Activated naive CD8-positive, alpha-beta T cell treated with anti-CD3 and anti-CD28 coated beads for 36 hours (primary cell): ENCODE measurements around the gene ANKRD13C. TPM values are rescaled to one million over a fixed set of nuclear protein-coding genes. Genes with fewer than 3 reads are reported as not detected.
A peak's percentile ranks its signal among the peaks of the same experiment; 100 is the strongest.
"Not testable (repeated sequence)": the region's sequence is repeated elsewhere in the genome, so short reads cannot be mapped to it uniquely, and the experiment has no call there.

Experiments used
- DNase-seq: peaks from one replicate; pipeline ENCODE4 v3.0.0; 2021
- H3K27ac Mint-ChIP-seq: one replicate; pipeline ENCODE4 v1.8.0; 2022; ENCODE audit warnings: mild to moderate bottlenecking, moderate library complexity, mixed read lengths
- H3K27me3 Mint-ChIP-seq: one replicate; pipeline ENCODE4 v1.8.0; 2022; ENCODE audit warnings: mild to moderate bottlenecking, mixed read lengths
- H3K36me3 Mint-ChIP-seq: one replicate; pipeline ENCODE4 v1.8.0; 2021; ENCODE audit warnings: mild to moderate bottlenecking, mixed read lengths
- H3K4me1 Mint-ChIP-seq: one replicate; pipeline ENCODE4 v1.8.0; 2021; ENCODE audit warnings: mixed read lengths
- H3K4me3 Mint-ChIP-seq: one replicate; pipeline ENCODE4 v1.8.0; 2022; ENCODE audit warnings: mild to moderate bottlenecking, moderate library complexity, mixed read lengths
- H3K9me3 Mint-ChIP-seq: one replicate; pipeline ENCODE4 v1.8.0; 2022; ENCODE audit warnings: mixed read lengths
- total RNA-seq, 2 experiments: library from RNA; stranded (reverse); gene quantifications; one replicate each; pipeline ENCODE4 v1.2.3, GENCODE V29; 2021

The ANKRD13C gene
- total RNA-seq, 2 experiments from 2014 or later, result 18.9 to 19.7 TPM

DNA sequence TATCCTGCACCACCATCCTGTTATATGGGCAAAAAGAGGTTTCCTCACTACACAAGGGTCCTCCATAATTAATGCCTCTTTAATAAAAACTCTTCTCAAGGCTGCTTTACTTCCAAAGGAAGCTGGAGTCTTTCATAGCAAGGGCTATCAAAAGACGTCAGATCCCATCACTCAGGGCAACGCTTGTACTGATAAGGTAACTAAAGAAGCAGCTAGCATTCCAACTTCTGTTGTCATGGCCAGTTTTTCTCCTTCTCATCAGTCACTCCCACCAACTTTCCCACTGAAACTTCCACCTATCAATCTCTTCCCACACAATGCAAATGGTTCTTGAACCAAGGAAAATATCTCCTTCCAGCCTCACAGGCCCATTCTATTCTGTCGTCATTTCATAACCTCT is 17.1 kb upstream of the ANKRD13C start:
- H3K9me3 Mint-ChIP-seq, H3K4me1 Mint-ChIP-seq, H3K36me3 Mint-ChIP-seq, H3K4me3 Mint-ChIP-seq, H3K27me3 Mint-ChIP-seq, H3K27ac Mint-ChIP-seq, DNase-seq: not testable (repeated sequence)

DNA sequence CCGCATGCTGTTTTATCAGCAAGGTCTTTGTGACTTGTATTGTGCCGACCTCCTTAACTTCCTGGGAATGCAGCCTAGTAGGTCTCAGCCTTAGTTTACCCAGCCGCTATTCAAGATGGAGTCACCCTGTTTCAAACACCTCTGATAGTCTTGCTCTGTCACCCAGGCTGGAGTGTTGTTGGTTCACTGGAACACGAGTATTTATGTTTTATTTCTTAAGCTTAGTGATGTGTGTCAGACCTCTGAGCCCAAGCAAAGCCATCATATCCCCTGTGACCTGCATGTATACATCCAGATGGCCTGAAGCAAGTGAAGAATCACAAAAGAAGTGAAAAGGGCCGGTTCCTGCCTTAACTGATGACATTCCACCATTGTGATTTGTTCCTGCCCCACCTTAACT is 12.9 kb upstream of the ANKRD13C start:
- H3K27me3 Mint-ChIP-seq, H3K27ac Mint-ChIP-seq, H3K4me3 Mint-ChIP-seq, H3K36me3 Mint-ChIP-seq, DNase-seq, H3K9me3 Mint-ChIP-seq, H3K4me1 Mint-ChIP-seq: not testable (repeated sequence)

- not testable (repeated sequence) for H3K9me3 Mint-ChIP-seq, H3K27ac Mint-ChIP-seq, DNase-seq, H3K4me1 Mint-ChIP-seq, H3K36me3 Mint-ChIP-seq, H3K4me3 Mint-ChIP-seq, H3K27me3 Mint-ChIP-seq
Observed at GRCh38 chr1:70366997-70367396, 12.5 kb upstream of the ANKRD13C start.

DNA sequence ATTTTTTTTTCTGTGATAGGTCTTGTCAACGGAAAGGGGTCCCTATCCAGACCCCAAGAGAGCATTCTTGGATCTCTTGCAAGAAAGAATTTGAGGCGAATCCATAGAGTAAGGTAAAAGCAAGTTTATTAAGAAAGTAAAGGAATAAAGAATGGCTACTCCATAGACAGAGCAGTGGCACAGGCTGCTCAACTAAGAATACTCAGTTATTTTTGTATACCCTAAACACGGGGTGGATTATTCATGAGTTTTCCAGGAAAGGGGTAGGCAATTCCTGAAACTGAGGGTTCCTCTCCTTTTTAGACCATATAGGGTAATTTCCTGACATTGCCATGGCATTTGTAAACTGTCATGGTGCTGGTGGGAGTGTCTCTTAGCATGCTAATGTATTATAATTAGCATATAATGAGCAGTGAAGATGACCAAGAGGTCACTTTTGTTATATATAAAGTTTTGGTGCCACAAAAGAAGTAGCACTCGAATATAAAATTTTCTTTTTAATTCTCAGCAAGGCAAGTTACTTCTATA is 12.0 kb upstream of the ANKRD13C start:
- H3K27me3 Mint-ChIP-seq, H3K36me3 Mint-ChIP-seq, H3K27ac Mint-ChIP-seq, H3K9me3 Mint-ChIP-seq, DNase-seq, H3K4me3 Mint-ChIP-seq, H3K4me1 Mint-ChIP-seq: not testable (repeated sequence)

GRCh38 chr1:70364439-70364838 is 9.9 kb upstream of the ANKRD13C start:
- no peak for DNase-seq
- peaks cover 5% of the 10 kb centered on the region for H3K4me1 Mint-ChIP-seq
- H3K9me3 Mint-ChIP-seq, result no peaks in the 10 kb centered on the region
- H3K4me3 Mint-ChIP-seq, result no peak overlapping the region
- H3K36me3 Mint-ChIP-seq, result no peaks in the 10 kb centered on the region
- no peaks in the 10 kb centered on the region for H3K27me3 Mint-ChIP-seq
- H3K27ac Mint-ChIP-seq, result no peak overlapping the region

GRCh38 chr1:70361727-70362398 is 7.3 kb upstream of the ANKRD13C start:
- Mint-ChIP-seq H3K4me3 (no peak overlapping the region), H3K4me1 (peaks cover 5% of the 10 kb centered on the region), H3K27me3 (no peaks in the 10 kb centered on the region), H3K36me3 (no peaks in the 10 kb centered on the region), H3K9me3 (no peaks in the 10 kb centered on the region), H3K27ac (no peak overlapping the region)
- DNase-seq, result no peak

DNA sequence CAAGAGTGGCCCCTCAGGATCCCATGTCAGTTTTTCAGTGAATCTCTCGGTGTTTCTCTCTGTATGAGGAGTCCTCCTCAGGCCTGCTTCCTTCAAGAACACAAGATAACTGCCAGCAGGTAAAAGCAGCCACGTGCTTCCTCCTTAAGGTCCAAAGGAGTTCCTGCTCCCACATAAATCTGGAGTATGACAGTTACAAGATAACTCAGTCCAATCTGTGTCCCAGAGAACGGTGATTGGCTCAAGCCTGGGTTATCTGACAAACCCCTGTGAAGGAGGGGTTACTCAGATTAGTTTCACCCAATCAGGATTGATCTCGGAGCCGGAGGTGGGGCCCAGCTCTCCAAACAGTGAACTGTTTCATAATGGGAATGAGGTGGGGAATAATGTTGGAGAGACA is 5.8 kb upstream of the ANKRD13C start:
- no peaks in the 10 kb centered on the region for H3K9me3 Mint-ChIP-seq
- H3K36me3 Mint-ChIP-seq, result peaks cover 4% of the 10 kb centered on the region
- no peak overlapping the region for H3K4me3 Mint-ChIP-seq
- no peak overlapping the region for H3K27ac Mint-ChIP-seq
- H3K4me1 Mint-ChIP-seq, result peaks cover 14% of the 10 kb centered on the region
- no peaks in the 10 kb centered on the region for H3K27me3 Mint-ChIP-seq
- no peak for DNase-seq

GRCh38 chr1:70358921-70359564 is 4.5 kb upstream of the ANKRD13C start:
- Mint-ChIP-seq H3K27me3 (no peaks in the 10 kb centered on the region), H3K9me3 (peaks cover 3% of the 10 kb centered on the region), H3K36me3 (peaks cover 9% of the 10 kb centered on the region), H3K4me1 (peaks cover 20% of the 10 kb centered on the region), H3K27ac (no peak overlapping the region), H3K4me3 (no peak overlapping the region)
- DNase-seq, result no peak

GRCh38 chr1:70355920-70356319 is 1.4 kb upstream of the ANKRD13C start:
- no peak for DNase-seq
- peak overlapping the region; percentile 67 for H3K27ac Mint-ChIP-seq
- no peaks in the 10 kb centered on the region for H3K27me3 Mint-ChIP-seq
- peaks cover 14% of the 10 kb centered on the region for H3K36me3 Mint-ChIP-seq
- H3K9me3 Mint-ChIP-seq, result peaks cover 3% of the 10 kb centered on the region
- peaks cover 26% of the 10 kb centered on the region for H3K4me1 Mint-ChIP-seq
- peak overlapping the region; percentile 98 for H3K4me3 Mint-ChIP-seq

DNA sequence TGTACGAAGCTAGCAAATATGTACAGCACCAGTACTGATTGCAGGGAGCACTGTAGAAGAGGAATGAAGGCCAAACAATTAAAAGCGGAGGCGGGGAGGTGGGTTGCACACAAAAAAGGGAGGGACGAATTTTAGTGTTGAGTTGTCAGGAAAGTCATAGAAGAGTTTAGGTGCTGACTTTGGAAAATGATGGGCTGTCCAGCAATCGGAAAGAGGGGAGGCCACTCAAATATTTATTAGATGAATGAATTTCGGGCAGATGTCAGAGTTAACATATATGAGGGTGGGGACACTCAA is 537 bp upstream of the ANKRD13C start:
- Mint-ChIP-seq H3K4me3 (peak overlapping the region; percentile 98), H3K27me3 (no peaks in the 10 kb centered on the region), H3K36me3 (peaks cover 17% of the 10 kb centered on the region), H3K4me1 (peaks cover 32% of the 10 kb centered on the region), H3K27ac (peak overlapping the region; percentile 100), H3K9me3 (peaks cover 3% of the 10 kb centered on the region)
- no peak for DNase-seq

- Mint-ChIP-seq H3K27me3 (no peaks in the 10 kb centered on the region), H3K4me3 (peak overlapping the region; percentile 98), H3K9me3 (peaks cover 3% of the 10 kb centered on the region), H3K27ac (peak overlapping the region; percentile 100), H3K36me3 (peaks cover 21% of the 10 kb centered on the region), H3K4me1 (peaks cover 36% of the 10 kb centered on the region)
- peak; percentile 58 for DNase-seq
Observed at GRCh38 chr1:70353601-70354331, 756 bp downstream of the ANKRD13C start.

DNA sequence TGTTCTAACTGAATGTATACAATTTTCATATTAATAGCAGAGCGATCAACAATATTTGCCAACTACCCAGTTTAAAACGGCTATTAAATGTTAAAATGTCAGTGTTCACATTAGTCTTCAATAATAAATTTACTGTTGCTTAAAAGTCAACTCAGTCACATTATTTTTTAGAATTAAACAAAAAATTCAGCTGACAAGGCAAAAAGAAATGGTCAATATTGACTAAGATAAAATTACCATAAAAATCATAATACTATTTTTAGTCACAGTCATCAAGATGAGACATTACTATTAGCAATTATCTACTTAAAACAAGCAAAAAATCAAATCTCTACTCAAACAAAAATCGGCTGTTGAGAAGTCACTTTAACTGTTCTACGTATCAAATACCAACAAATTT is 1.5 kb downstream of the ANKRD13C start:
- Mint-ChIP-seq H3K27ac (peak overlapping the region; percentile 100), H3K4me1 (peaks cover 41% of the 10 kb centered on the region), H3K27me3 (no peaks in the 10 kb centered on the region), H3K4me3 (peak overlapping the region; percentile 98), H3K9me3 (peaks cover 3% of the 10 kb centered on the region), H3K36me3 (peaks cover 21% of the 10 kb centered on the region)
- no peak for DNase-seq

DNA sequence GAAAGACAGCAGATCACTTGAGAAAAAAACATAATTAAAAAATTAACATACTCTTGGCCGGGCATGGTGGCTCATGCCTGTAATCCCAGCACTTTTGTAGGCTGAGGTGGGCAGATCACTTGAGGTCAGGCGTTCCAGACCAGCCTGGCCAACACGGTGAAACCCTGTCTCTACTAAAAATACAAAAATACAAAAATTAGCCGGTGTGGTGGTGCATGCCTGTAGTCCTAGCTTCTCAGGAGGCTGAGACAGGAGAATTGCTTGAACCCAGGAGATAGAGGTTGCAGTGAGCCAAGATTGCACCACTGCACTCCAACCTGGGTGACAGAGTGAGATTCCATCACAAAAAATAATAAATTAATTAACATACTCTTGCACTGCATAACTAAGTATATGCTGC is 4.7 kb downstream of the ANKRD13C start:
- not testable (repeated sequence) for H3K9me3 Mint-ChIP-seq, H3K27me3 Mint-ChIP-seq, DNase-seq, H3K4me3 Mint-ChIP-seq, H3K27ac Mint-ChIP-seq
- Mint-ChIP-seq H3K36me3 (peaks cover 25% of the 10 kb centered on the region), H3K4me1 (peaks cover 37% of the 10 kb centered on the region)

DNA sequence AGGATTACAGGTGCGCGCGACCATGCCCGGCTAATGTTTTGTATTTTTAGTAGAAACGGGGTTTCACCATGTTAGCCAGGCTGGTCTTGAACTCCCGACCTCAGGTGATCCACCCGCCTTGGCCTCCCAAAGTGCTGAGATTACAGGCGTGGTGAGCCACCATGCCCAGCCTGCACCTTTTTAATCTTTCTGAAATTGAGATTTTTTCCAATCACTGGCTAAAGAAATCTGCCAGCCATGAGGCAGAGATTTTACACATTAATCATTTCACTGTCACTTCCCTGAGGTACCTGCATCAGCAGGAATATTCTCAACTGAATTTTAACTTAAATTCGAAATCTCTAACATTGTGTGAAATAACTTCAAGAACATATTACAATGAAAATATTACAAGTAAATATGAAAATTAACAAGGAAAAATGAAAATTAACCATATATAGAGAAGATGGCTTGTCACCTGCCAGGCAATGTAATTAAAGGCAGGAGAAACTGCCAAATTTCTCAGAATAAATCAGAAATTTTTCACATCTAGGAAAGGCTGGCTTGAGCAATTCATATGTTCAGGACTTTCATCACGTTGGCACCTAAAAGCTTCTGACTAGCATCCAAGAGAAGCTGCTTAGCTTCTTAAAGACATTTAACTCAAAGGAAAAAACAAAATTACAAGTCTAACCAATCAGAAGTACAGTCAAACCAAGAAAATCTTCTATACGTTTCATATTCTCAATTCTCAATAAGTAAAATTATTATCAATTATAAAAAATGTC is 5.9 kb downstream of the ANKRD13C start:
- Mint-ChIP-seq H3K4me1 (peaks cover 36% of the 10 kb centered on the region), H3K4me3 (no peak overlapping the region), H3K9me3 (no peaks in the 10 kb centered on the region), H3K27ac (no peak overlapping the region), H3K27me3 (no peaks in the 10 kb centered on the region), H3K36me3 (peaks cover 23% of the 10 kb centered on the region)
- no peak for DNase-seq

DNA sequence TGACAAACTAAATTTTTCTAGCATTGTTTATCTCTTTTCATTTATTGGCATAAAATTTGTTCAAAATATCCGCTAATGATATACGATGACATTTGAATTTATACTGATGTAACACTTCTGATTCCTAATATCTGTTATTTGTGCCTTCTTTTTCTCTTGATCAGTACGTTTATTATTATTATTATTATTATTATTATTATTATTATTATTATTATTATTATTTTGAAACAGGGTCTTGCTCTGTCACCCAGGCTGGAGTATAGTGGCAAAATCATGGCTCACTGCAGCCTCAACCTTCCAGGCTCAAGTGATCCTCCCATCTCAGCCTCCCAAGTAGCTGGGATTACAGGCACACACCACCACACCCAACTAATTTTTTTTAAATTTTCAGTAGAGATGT is 14.9 kb downstream of the ANKRD13C start:
- not testable (repeated sequence) for H3K4me1 Mint-ChIP-seq, H3K27ac Mint-ChIP-seq, DNase-seq, H3K4me3 Mint-ChIP-seq, H3K9me3 Mint-ChIP-seq, H3K27me3 Mint-ChIP-seq
- peaks cover 20% of the 10 kb centered on the region for H3K36me3 Mint-ChIP-seq
